ENCODE measurements around the gene RLN2. TPM values are rescaled to one million over a fixed set of nuclear protein-coding genes. Genes with fewer than 3 reads are reported as not detected.
"Not testable (repeated sequence)": the region's sequence is repeated elsewhere in the genome, so short reads cannot be mapped to it uniquely, and the experiment has no call there.

The RLN2 gene
- polyA plus RNA-seq (ENCODE audit: insufficient read length in 3 of 3) = 1 to 10 TPM; 1.8 to 2.7 (median 2.5) TPM
- long read RNA-seq, donor 1 = 0 reads
- long read RNA-seq, donor 2 = 0 reads
- long read RNA-seq, donor 3, partial matches to known transcripts = 5 of 5 reads
- long read RNA-seq, donor 3, other reads (novel, unspliced or antisense) = 0 of 5 reads
- long read RNA-seq, donor 4 = 0 reads
- long read RNA-seq, donor 5 = 0 reads
- long read RNA-seq, donor 6 = 0 reads
- long read RNA-seq, donor 7 = 0 reads
- long read RNA-seq, donor 8 = 0 reads
- long read RNA-seq, donor 9 = 0 reads
- long read RNA-seq, donor 10 = 0 reads
- long read RNA-seq, donor 11 = 0 reads
- long read RNA-seq, donor 12 = 0 reads
- long read RNA-seq, donor 13 = 0 reads
- long read RNA-seq, donor 14 = 0 reads
- long read RNA-seq, donor 15 = 0 reads
- long read RNA-seq, donor 16 = 0 reads

- not testable (repeated sequence) for DNase-seq
Observed at GRCh38 chr9:5303840-5304795, at the start of gene RLN2. Gene RLN2, minus strand, starts transcription at chr9:5304716. Its CDS starts 136 bp downstream, at chr9:5304580.

GRCh38 chr9:5354184-5354583, 49.7 kb upstream of the RLN2 start:
- no peak for DNase-seq

- no peak for DNase-seq
Observed at GRCh38 chr9:5352637-5353248, 48.2 kb upstream of the RLN2 start.

- DNase-seq = peak; percentile 7
Observed at GRCh38 chr9:5338992-5339981, 34.8 kb upstream of the RLN2 start, which contains the start of gene RLN1. Gene RLN1, minus strand, starts transcription at chr9:5339876. Its CDS starts 130 bp downstream, at chr9:5339746.

- DNase-seq = no peak
Observed at GRCh38 chr9:5336688-5337087, 32.2 kb upstream of the RLN2 start.

GRCh38 chr9:5331276-5331675, 26.8 kb upstream of the RLN2 start:
- DNase-seq = not testable (repeated sequence)

- DNase-seq = no peak
Observed at GRCh38 chr9:5326893-5327548, 22.5 kb upstream of the RLN2 start.

GRCh38 chr9:5326187-5326586, 21.7 kb upstream of the RLN2 start:
- DNase-seq = no peak

- DNase-seq = not testable (repeated sequence)
Observed at GRCh38 chr9:5321601-5322000, 17.1 kb upstream of the RLN2 start.

- no peak for DNase-seq
Observed at GRCh38 chr9:5321058-5321457, 16.5 kb upstream of the RLN2 start.

GRCh38 chr9:5316406-5316805, 11.9 kb upstream of the RLN2 start:
- not testable (repeated sequence) for DNase-seq

GRCh38 chr9:5315187-5315923, 10.8 kb upstream of the RLN2 start:
- DNase-seq = no peak

GRCh38 chr9:5310851-5311250, 6.3 kb upstream of the RLN2 start:
- no peak for DNase-seq

- no peak for DNase-seq
Observed at GRCh38 chr9:5305741-5306140, 1.2 kb upstream of the RLN2 start.

GRCh38 chr9:5301544-5301943, 3.0 kb downstream of the RLN2 start:
- DNase-seq = no peak

GRCh38 chr9:5292141-5292540, 12.4 kb downstream of the RLN2 start:
- no peak for DNase-seq

- DNase-seq = no peak
Observed at GRCh38 chr9:5288591-5288990, 15.9 kb downstream of the RLN2 start.

- no peak for DNase-seq
Observed at GRCh38 chr9:5286262-5286661, 18.3 kb downstream of the RLN2 start.

- no peak for DNase-seq
Observed at GRCh38 chr9:5278486-5278885, 26.0 kb downstream of the RLN2 start.

- no peak for DNase-seq
Observed at GRCh38 chr9:5274770-5275169, 29.7 kb downstream of the RLN2 start.
